HepG2 (cell line): Measurements from ENCODE around the gene GMEB2. TPM values are rescaled to one million over a fixed set of nuclear protein-coding genes. Genes with fewer than 3 reads are reported as not detected.

ENCODE experiments used
- ATF2 ChIP-seq: sonication (generic); formaldehyde crosslinking; IDR thresholded peaks from 2 replicates; pipeline ENCODE4 v1.4.0; 2020; ENCODE audit warnings: missing genetic modification reagents
- CC2D1A ChIP-seq: sonication (generic); formaldehyde crosslinking; IDR thresholded peaks from 2 replicates; pipeline ENCODE4 v1.8.1; 2023; ENCODE audit warnings: mild to moderate bottlenecking, missing genetic modification reagents
- HES4 ChIP-seq: sonication (generic); formaldehyde crosslinking; IDR thresholded peaks from 2 replicates; pipeline ENCODE4 v1.9.0; 2021; ENCODE audit warnings: mild to moderate bottlenecking, missing genetic modification reagents, borderline replicate concordance
- ISX ChIP-seq: sonication (generic); formaldehyde crosslinking; conservative IDR thresholded peaks from 2 replicates; pipeline ENCODE4 v1.5.0; 2020; ENCODE audit warnings: missing genetic modification reagents
- JDP2 ChIP-seq: sonication (generic); formaldehyde crosslinking; IDR thresholded peaks from 2 replicates; pipeline ENCODE4 v1.8.1; 2022; ENCODE audit warnings: missing genetic modification reagents, borderline replicate concordance
- MED1 ChIP-seq: sonication (generic); formaldehyde crosslinking; IDR thresholded peaks from 2 replicates; pipeline ENCODE4 v1.4.0; 2020; ENCODE audit warnings: missing genetic modification reagents
- SKI ChIP-seq: fragments of 450-650 bp; IDR thresholded peaks from one replicate; pipeline ENCODE4 v1.6.1; 2018; ENCODE audit warnings: mild to moderate bottlenecking; ENCODE audit not compliant: partially characterized antibody
- SOX5 ChIP-seq: IDR thresholded peaks from 2 replicates; pipeline ENCODE4 v1.6.1; 2016; ENCODE audit warnings: borderline replicate concordance
- SSRP1 ChIP-seq: IDR thresholded peaks from 2 replicates; pipeline ENCODE4 v1.6.1; 2016; ENCODE audit warnings: control low read depth
- TOPORS ChIP-seq: sonication (generic); formaldehyde crosslinking; IDR thresholded peaks from 2 replicates; pipeline ENCODE4 v1.8.0; 2023; ENCODE audit warnings: mild to moderate bottlenecking, missing genetic modification reagents
- ZBTB34 ChIP-seq: sonication (generic); formaldehyde crosslinking; IDR thresholded peaks from 2 replicates; pipeline ENCODE4 v1.8.0; 2022; ENCODE audit warnings: mild to moderate bottlenecking, missing genetic modification reagents
- ZC3H4 ChIP-seq: sonication (generic); formaldehyde crosslinking; IDR thresholded peaks from 2 replicates; pipeline ENCODE4 v1.4.0; 2020; ENCODE audit warnings: missing genetic modification reagents, borderline replicate concordance
- ZKSCAN5 ChIP-seq: sonication (generic); formaldehyde crosslinking; IDR thresholded peaks from 2 replicates; pipeline ENCODE4 v1.5.1; 2020; ENCODE audit warnings: mild to moderate bottlenecking, missing genetic modification reagents
- ZNF292 ChIP-seq: sonication (generic); formaldehyde crosslinking; IDR thresholded peaks from 2 replicates; pipeline ENCODE4 v1.8.1; 2022; ENCODE audit warnings: mild to moderate bottlenecking, low read depth, missing genetic modification reagents, borderline replicate concordance
- ZNF501 ChIP-seq: sonication (generic); formaldehyde crosslinking; IDR thresholded peaks from 2 replicates; pipeline ENCODE4 v1.5.1; 2020; ENCODE audit warnings: mild to moderate bottlenecking, moderate library complexity, missing genetic modification reagents
- ZNF569 ChIP-seq: sonication (generic); formaldehyde crosslinking; IDR thresholded peaks from 2 replicates; pipeline ENCODE4 v1.5.0; 2020; ENCODE audit warnings: mild to moderate bottlenecking, missing genetic modification reagents, moderate library complexity, borderline replicate concordance
- ZNF589 ChIP-seq: sonication (generic); formaldehyde crosslinking; conservative IDR thresholded peaks from 2 replicates; pipeline ENCODE4 v1.8.0; 2022; ENCODE audit warnings: mild to moderate bottlenecking, moderate library complexity, missing genetic modification reagents
- ZSCAN31 ChIP-seq: sonication (generic); formaldehyde crosslinking; IDR thresholded peaks from 2 replicates; pipeline ENCODE4 v1.5.0; 2020; ENCODE audit warnings: low read depth, mild to moderate bottlenecking, missing genetic modification reagents
- polyA plus RNA-seq, 8 experiments: library from polyadenylated mRNA; depleted of rRNA in 3 of 8; stranded (reverse) in 7 of 8; unstranded in 1 of 8; fragments of >200 nt; fragmentation: Illumina TruSeq in 4 of 8; extraction: Trizol in 4 of 8; gene quantifications; 2 replicates each; pipeline versions ENCODE4 v1.2.1 to v1.2.3, GENCODE V29; 2011 to 2016; ENCODE audit warnings: low read depth in 4 of 8, missing spikeins in 1 of 8, mixed read lengths in 1 of 8; ENCODE audit not compliant: insufficient read depth in 1 of 8
- total RNA-seq, 5 experiments: library from RNA; depleted of rRNA; stranded (reverse); fragments of >200 nt; fragmentation: Illumina TruSeq; extraction: Trizol; gene quantifications; 2 replicates each; pipeline ENCODE4 v1.2.3, GENCODE V29; 2016; ENCODE audit warnings: low read depth in 1 of 5
- TF ChIP-seq, protein P1 (sequence below): sonication (generic); formaldehyde crosslinking; IDR thresholded peaks from 2 replicates; pipeline ENCODE4 v1.4.0; 2020; ENCODE audit warnings: missing genetic modification reagents, borderline replicate concordance
- TF ChIP-seq, protein P2 (sequence below): sonication (generic); formaldehyde crosslinking; IDR thresholded peaks from 2 replicates; pipeline ENCODE4 v1.4.0; 2020; ENCODE audit warnings: missing genetic modification reagents, low read depth, mild to moderate bottlenecking, borderline replicate concordance
- TF ChIP-seq, protein P3 (sequence below): sonication (generic); formaldehyde crosslinking; IDR thresholded peaks from 2 replicates; pipeline ENCODE4 v1.5.1; 2020; ENCODE audit warnings: mild to moderate bottlenecking, missing genetic modification reagents, moderate library complexity

The GMEB2 gene
- total and polyA plus RNA-seq, 2 of the 13 experiments (the other 11 are each of a cell fraction or from before 2014, with no cell fraction given) = 10.6 to 12.4 TPM

DNA sequence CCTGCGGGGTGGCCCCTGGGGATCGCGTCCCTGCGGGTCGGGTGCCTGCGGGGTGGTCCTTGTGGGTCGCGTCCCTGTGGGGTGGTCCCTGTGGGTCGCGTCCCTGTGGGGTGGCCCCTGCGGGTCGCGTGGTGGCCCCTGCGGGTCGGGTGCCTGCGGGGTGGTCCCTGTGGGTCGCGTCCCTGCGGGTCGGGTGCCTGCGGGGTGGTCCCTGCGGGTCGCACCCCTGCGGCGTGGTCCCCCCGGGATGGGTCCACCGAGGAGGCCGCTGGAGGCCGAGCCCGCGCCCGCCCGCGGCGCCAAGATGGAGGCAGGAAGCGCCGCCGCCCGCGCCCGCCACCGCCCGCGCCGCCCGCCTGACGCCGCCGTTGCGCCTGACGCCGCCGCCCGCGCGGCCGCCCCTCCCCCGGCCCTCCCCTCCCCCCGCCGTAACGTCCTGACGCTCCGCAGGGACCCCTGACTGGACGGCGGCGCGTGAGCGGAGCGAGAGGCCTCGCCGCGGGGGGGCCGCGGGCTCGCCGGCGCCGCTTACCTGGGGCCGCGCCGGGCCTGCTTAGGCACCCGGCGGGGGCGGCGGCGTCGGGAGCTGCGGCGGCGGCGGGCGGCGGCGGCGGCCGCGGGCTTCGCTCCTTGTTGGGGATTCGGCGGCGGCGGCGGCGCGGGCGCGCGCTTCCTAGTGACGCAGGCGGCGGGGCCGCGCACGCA, at the start of gene GMEB2 (continued):
- TF ChIP-seq ATF2 (CRISPR knock-in tag) (peak; percentile 63), SSRP1 (CRISPR knock-in tag) (no peak), CC2D1A (no peak), SOX5 (CRISPR knock-in tag) (no peak), ISX (0 out of 2 replicates have a peak, but pooled peaks have one; percentile 21), JDP2 (CRISPR knock-in tag) (no peak), ZSCAN31 (CRISPR knock-in tag) (peak; percentile 47), ZNF501 (0 out of 2 replicates have a peak, but pooled peaks have one; percentile 17), ZC3H4 (CRISPR knock-in tag) (no peak), ZBTB34 (CRISPR knock-in tag) (no peak), ZNF292 (CRISPR knock-in tag) (no peak), HES4 (CRISPR knock-in tag) (peak; percentile 85; the same call in 1 of the 2 replicates), ZKSCAN5 (no peak), SKI (peak; percentile 38), ZNF589 (CRISPR knock-in tag) (peak; percentile 74; the same call in 1 of the 2 replicates), TOPORS (CRISPR knock-in tag) (no peak), ZNF569 (CRISPR knock-in tag) (no peak), MED1 (CRISPR knock-in tag) (peak; percentile 61)
- TF ChIP-seq, protein P1, sequence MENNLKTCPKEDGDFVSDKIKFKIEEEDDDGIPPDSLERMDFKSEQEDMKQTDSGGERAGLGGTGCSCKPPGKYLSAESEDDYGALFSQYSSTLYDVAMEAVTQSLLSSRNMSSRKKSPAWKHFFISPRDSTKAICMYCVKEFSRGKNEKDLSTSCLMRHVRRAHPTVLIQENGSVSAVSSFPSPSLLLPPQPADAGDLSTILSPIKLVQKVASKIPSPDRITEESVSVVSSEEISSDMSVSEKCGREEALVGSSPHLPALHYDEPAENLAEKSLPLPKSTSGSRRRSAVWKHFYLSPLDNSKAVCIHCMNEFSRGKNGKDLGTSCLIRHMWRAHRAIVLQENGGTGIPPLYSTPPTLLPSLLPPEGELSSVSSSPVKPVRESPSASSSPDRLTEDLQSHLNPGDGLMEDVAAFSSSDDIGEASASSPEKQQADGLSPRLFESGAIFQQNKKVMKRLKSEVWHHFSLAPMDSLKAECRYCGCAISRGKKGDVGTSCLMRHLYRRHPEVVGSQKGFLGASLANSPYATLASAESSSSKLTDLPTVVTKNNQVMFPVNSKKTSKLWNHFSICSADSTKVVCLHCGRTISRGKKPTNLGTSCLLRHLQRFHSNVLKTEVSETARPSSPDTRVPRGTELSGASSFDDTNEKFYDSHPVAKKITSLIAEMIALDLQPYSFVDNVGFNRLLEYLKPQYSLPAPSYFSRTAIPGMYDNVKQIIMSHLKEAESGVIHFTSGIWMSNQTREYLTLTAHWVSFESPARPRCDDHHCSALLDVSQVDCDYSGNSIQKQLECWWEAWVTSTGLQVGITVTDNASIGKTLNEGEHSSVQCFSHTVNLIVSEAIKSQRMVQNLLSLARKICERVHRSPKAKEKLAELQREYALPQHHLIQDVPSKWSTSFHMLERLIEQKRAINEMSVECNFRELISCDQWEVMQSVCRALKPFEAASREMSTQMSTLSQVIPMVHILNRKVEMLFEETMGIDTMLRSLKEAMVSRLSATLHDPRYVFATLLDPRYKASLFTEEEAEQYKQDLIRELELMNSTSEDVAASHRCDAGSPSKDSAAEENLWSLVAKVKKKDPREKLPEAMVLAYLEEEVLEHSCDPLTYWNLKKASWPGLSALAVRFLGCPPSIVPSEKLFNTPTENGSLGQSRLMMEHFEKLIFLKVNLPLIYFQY = peak; percentile 49; the same call in 1 of the 2 replicates
- TF ChIP-seq, protein P2, sequence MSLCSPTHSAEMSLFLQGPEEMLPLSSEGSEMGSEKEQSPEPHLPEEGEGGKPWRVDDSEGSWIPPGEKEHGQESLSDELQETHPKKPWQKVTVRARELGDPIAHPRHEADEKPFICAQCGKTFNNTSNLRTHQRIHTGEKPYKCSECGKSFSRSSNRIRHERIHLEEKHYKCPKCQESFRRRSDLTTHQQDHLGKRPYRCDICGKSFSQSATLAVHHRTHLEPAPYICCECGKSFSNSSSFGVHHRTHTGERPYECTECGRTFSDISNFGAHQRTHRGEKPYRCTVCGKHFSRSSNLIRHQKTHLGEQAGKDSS = no peak
- TF ChIP-seq, protein P3, sequence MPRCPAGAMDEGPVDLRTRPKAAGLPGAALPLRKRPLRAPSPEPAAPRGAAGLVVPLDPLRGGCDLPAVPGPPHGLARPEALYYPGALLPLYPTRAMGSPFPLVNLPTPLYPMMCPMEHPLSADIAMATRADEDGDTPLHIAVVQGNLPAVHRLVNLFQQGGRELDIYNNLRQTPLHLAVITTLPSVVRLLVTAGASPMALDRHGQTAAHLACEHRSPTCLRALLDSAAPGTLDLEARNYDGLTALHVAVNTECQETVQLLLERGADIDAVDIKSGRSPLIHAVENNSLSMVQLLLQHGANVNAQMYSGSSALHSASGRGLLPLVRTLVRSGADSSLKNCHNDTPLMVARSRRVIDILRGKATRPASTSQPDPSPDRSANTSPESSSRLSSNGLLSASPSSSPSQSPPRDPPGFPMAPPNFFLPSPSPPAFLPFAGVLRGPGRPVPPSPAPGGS = peak; percentile 93; the same call in 1 of the 2 replicates
